Activated B cell treated with CpG ODN at 0.5 μM for 24 hours (primary cell): ENCODE measurements around the gene KLK8. TPM values are rescaled to one million over a fixed set of nuclear protein-coding genes. Genes with fewer than 3 reads are reported as not detected.

Experiments used
- ATAC-seq: fragments of 200-7000 bp; cut with Tn5 transposase; one replicate; pipeline ENCODE4 v1.10.0; 2021; ENCODE audit warnings: low read depth, mild to moderate bottlenecking, moderate library complexity
- CTCF ChIA-PET: fragments of 350-600 bp; sonication (Branson Sonifier 250); formaldehyde crosslinking; loops from one replicate; lab custom pipeline; 2021; ENCODE audit warnings: antibody characterized with exemption; lab: Charles Lee
- POLR2A ChIA-PET: fragments of 350-600 bp; sonication (Branson Sonifier 250); formaldehyde crosslinking; loops from one replicate; lab custom pipeline; 2021; ENCODE audit warnings: antibody characterized with exemption; lab: Charles Lee
- DNase-seq: peaks from one replicate; pipeline ENCODE4 v3.0.0; 2022
- H3K27ac Mint-ChIP-seq: one replicate; pipeline ENCODE4 v1.8.0; 2020; ENCODE audit warnings: mixed read lengths
- H3K27me3 Mint-ChIP-seq: one replicate; pipeline ENCODE4 v1.8.0; 2021; ENCODE audit warnings: mixed read lengths
- H3K36me3 Mint-ChIP-seq: one replicate; pipeline ENCODE4 v1.8.0; 2021; ENCODE audit warnings: low read depth, mixed read lengths
- H3K4me1 Mint-ChIP-seq: one replicate; pipeline ENCODE4 v1.8.0; 2021; ENCODE audit warnings: mixed read lengths
- H3K4me3 Mint-ChIP-seq: one replicate; pipeline ENCODE4 v1.8.0; 2020; ENCODE audit warnings: mild to moderate bottlenecking, mixed read lengths
- H3K9me3 Mint-ChIP-seq: one replicate; pipeline ENCODE4 v1.8.0; 2020; ENCODE audit warnings: mixed read lengths
- intact Hi-C: fragments of 100-400 bp; cut with micrococcal nuclease; formaldehyde crosslinking; loops from one replicate; pipeline ENCODE4 v1.15.1; 2024
- total RNA-seq: library from RNA; stranded (reverse); gene quantifications from 2 replicates; pipeline ENCODE4 v1.2.3, GENCODE V29; 2022
- TF ChIP-seq, protein P1 (sequence below): fragments of 200-600 bp; IDR thresholded peaks from one replicate; pipeline ENCODE4 v1.8.0; 2022; ENCODE audit warnings: antibody characterized with exemption, mild to moderate bottlenecking

Gene KLK8
- total RNA-seq, 1 donor from 2014 or later: not detected

DNA sequence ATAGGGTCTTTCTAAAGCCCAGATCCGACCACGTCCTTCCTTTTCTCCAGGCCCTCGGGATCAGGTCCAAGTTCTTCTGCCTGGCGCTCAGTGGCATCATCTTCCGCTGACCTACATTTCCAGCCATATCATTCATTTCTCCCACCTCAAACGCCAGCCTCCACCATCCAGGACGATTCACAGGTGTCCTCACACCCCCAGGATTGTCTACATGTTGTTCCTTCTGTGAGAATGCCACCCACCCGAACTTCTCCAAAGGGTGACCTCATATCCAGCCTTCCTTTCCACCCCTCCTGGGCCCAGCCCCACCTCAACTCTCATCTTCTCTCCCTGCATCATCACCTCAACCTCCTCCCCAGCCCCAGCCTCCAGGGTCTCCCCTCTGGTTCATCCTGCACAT, 43.8 kb downstream of the KLK8 start:
- ChIA-PET CTCF (no interaction called here), POLR2A (no interaction called here)
- H3K27ac Mint-ChIP-seq: no peak overlapping the region
- H3K4me1 Mint-ChIP-seq: no peaks in the 10 kb centered on the region
- no peaks in the 10 kb centered on the region for H3K36me3 Mint-ChIP-seq
- intact Hi-C loops: no loop called here
- no peak for ATAC-seq
- H3K27me3 Mint-ChIP-seq: peaks cover 17% of the 10 kb centered on the region
- TF ChIP-seq, protein P1, sequence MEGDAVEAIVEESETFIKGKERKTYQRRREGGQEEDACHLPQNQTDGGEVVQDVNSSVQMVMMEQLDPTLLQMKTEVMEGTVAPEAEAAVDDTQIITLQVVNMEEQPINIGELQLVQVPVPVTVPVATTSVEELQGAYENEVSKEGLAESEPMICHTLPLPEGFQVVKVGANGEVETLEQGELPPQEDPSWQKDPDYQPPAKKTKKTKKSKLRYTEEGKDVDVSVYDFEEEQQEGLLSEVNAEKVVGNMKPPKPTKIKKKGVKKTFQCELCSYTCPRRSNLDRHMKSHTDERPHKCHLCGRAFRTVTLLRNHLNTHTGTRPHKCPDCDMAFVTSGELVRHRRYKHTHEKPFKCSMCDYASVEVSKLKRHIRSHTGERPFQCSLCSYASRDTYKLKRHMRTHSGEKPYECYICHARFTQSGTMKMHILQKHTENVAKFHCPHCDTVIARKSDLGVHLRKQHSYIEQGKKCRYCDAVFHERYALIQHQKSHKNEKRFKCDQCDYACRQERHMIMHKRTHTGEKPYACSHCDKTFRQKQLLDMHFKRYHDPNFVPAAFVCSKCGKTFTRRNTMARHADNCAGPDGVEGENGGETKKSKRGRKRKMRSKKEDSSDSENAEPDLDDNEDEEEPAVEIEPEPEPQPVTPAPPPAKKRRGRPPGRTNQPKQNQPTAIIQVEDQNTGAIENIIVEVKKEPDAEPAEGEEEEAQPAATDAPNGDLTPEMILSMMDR: no peak
- peaks cover 14% of the 10 kb centered on the region for H3K9me3 Mint-ChIP-seq
- no peak overlapping the region for H3K4me3 Mint-ChIP-seq
- DNase-seq: no peak

DNA sequence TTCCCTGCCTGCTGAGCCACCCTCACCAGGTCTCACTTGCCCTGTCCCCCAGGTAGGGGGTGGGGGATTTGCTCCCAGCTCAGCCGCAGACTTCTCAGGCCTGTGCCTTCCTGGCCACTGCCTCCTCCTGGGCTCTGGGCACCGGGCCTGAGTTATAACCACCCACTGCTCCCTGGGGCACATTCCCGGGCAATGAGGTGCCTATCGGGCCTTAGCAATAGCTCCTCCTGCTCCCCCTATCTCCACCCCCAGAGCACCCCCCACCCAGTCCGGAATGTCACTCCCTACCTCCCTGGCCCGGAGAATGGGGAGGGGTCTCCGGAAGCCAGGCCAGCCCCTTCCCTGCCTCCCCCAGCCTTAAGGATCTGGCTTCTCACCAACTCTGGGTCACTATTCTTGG, 48.5 kb downstream of the KLK8 start, which contains the start of gene KLK5:
KLK5 (minus strand) TSS at position 129 of the 400 bp plus-strand sequence. CDS start 381 bp downstream, outside the sequence.
- Mint-ChIP-seq H3K4me1 (no peaks in the 10 kb centered on the region), H3K9me3 (no peaks in the 10 kb centered on the region), H3K4me3 (no peak within 1 kb of the TSS), H3K27ac (no peak within 1 kb of the TSS), H3K27me3 (peaks cover 36% of the 10 kb centered on the region), H3K36me3 (no peaks in the 10 kb centered on the region)
- ATAC-seq (no peak), DNase-seq (no peak)
- ChIA-PET CTCF (no interaction called here), POLR2A (interaction anchor here (0.5 kb wide), 1 partner anchor 30 kb away, joined by 4 read pairs; no protein-coding TSS in a partner anchor)
- intact Hi-C loops: no loop called here
- TF ChIP-seq, protein P1: no peak

DNA sequence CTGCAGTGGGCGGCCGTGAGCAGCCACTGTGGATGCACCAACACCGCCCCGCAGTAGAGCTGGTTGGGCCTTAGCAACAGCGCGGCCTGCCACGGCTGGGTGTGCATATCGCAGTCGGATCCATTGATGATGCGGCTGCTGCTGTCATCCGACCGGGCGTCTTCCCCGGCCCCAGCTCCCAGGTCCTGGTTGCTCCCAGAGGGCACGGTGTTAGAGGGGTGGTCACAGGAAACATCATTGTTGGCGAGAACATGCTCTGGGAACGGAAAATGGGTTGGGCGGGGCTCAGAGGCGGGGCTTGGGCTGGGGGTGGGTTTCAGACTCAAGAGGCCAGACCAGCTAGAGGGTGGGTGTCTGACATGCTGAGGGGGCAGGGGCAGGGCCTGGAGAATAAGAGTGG, 51.5 kb downstream of the KLK8 start:
- no peaks in the 10 kb centered on the region for H3K4me1 Mint-ChIP-seq
- CTCF ChIA-PET: no interaction called here
- H3K27ac Mint-ChIP-seq: no peak overlapping the region
- no peaks in the 10 kb centered on the region for H3K36me3 Mint-ChIP-seq
- TF ChIP-seq, protein P1: no peak
- H3K4me3 Mint-ChIP-seq: no peak overlapping the region
- no peak for DNase-seq
- intact Hi-C loops: no loop called here
- POLR2A ChIA-PET: no interaction called here
- no peak for ATAC-seq
- H3K9me3 Mint-ChIP-seq: peaks cover 7% of the 10 kb centered on the region
- peaks cover 36% of the 10 kb centered on the region for H3K27me3 Mint-ChIP-seq

DNA sequence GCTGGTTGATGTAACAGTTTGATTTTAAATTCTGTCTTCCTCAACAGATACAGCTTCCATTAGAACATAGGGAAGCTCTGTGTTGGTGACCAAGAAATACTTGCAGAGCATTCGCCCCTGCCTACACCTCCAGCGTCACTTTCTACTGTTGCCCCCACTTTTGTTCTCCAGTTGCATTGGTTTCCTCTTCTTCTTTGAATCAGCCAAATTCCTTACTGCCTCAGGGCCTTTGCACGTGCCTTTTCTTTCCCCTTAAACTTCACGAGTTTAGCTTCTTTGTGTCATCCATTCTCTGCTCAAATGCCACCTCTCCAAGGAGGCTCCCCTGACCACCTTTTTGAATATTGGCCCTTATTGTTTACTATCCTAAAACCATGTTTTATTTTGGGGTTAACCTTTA, 54.3 kb downstream of the KLK8 start:
- peaks cover 7% of the 10 kb centered on the region for H3K9me3 Mint-ChIP-seq
- H3K27ac Mint-ChIP-seq: no peak overlapping the region
- ChIA-PET POLR2A (no interaction called here), CTCF (no interaction called here)
- peaks cover 35% of the 10 kb centered on the region for H3K27me3 Mint-ChIP-seq
- ATAC-seq: no peak
- TF ChIP-seq, protein P1: no peak
- intact Hi-C loops: no loop called here
- DNase-seq: no peak
- H3K4me3 Mint-ChIP-seq: no peak overlapping the region
- no peaks in the 10 kb centered on the region for H3K36me3 Mint-ChIP-seq
- no peaks in the 10 kb centered on the region for H3K4me1 Mint-ChIP-seq

Other genes with a start within 250 kb of the KLK8 start
- gene GPR32, start 231.1 kb downstream of the KLK8 start, total RNA-seq: not detected in 2 replicates
- gene ACP4, start 211.2 kb downstream of the KLK8 start, total RNA-seq: not detected in 2 replicates
- 10.0 and 13.0 TPM in 2 replicates for gene KLK1, start 177.8 kb downstream of the KLK8 start, total RNA-seq
- gene KLK15, start 168.0 kb downstream of the KLK8 start, total RNA-seq: not detected in 2 replicates
- not detected in 2 replicates for gene KLK3, start 146.7 kb downstream of the KLK8 start, total RNA-seq
- gene KLK2, start 128.2 kb downstream of the KLK8 start, total RNA-seq: 0.69 and 1.8 TPM in 2 replicates
- gene KLK4, start 90.2 kb downstream of the KLK8 start, total RNA-seq: 0.32 and 0.75 TPM in 2 replicates
- not detected in 2 replicates for gene KLK5, start 48.6 kb downstream of the KLK8 start, total RNA-seq
- not detected in 2 replicates for gene KLK6, start 32.0 kb downstream of the KLK8 start, total RNA-seq
- not detected in 2 replicates for gene KLK7, start 17.7 kb downstream of the KLK8 start, total RNA-seq
- not detected in 2 replicates for gene KLK10, start 18.1 kb upstream of the KLK8 start, total RNA-seq
- not detected in 2 replicates for gene KLK11, start 25.0 kb upstream of the KLK8 start, total RNA-seq
- not detected in 2 replicates for gene KLK12, start 33.4 kb upstream of the KLK8 start, total RNA-seq
- not detected in 2 replicates for gene KLK13, start 63.5 kb upstream of the KLK8 start, total RNA-seq
- gene KLK14, start 81.3 kb upstream of the KLK8 start, total RNA-seq: 0.76 and 0.82 TPM in 2 replicates
- gene CTU1, start 106.8 kb upstream of the KLK8 start, total RNA-seq: 7.8 and 8.9 TPM in 2 replicates
- gene SIGLEC9, start 123.3 kb upstream of the KLK8 start, total RNA-seq: 0.29 TPM in 1 of 2 replicates, not detected in the other
- not detected in 2 replicates for gene SIGLEC7, start 140.7 kb upstream of the KLK8 start, total RNA-seq
- gene CD33, start 223.5 kb upstream of the KLK8 start, total RNA-seq: not detected in 2 replicates
- gene SIGLECL1, start 249.5 kb upstream of the KLK8 start, total RNA-seq: not detected in 2 replicates